GM04504 (cell line): ENCODE measurements around the gene NRXN3.
"Not testable (repeated sequence)": the region's sequence is repeated elsewhere in the genome, so short reads cannot be mapped to it uniquely, and the experiment has no call there.

Source experiments
- DNase-seq: peaks from one replicate; pipeline ENCODE4 v3.0.0-alpha.2; 2012; ENCODE audit warnings: low read depth

The NRXN3 gene

DNA sequence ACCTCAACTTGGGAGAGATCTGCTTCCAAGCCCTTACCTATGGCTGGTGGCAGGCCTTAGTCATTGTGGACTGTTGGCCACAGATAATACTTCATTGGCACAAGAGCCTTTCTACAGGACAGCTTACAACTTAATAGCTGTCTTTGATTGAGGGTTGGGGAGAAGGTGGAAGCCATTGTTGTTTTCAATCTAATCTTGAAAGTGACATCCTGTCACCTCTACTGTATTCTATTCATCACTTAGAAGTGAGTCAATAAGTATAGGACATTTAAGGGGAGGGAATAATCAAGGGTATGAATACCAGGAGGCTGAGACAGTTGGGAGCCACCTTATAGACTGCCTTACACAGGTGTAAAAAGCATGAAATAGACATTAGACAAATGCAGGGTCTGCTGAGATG lies 906.3 kb downstream of the NRXN3 start:
- DNase-seq, result no peak

DNA sequence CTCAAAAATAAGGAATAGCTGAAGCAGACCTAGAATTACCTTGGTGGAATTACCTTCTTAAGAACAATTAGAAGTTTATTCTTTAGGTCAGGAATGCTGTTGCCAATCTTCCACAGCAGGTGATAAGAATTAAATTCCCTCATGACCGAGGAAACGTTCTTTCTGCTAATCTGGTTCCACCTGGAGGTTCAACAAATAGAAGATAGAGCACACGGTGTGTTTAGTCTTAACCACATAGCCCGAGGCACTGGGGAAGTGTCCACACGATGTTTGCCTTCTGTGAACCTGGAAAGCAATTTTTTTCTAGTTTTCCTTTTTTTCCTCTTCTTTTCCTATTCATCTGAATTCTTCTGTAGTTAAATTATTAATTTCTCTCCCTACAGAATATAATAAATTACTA lies 906.9 kb downstream of the NRXN3 start:
- no peak for DNase-seq

GRCh38 chr14:79080040-79080439 lies 909.9 kb downstream of the NRXN3 start:
- DNase-seq, result no peak

DNA sequence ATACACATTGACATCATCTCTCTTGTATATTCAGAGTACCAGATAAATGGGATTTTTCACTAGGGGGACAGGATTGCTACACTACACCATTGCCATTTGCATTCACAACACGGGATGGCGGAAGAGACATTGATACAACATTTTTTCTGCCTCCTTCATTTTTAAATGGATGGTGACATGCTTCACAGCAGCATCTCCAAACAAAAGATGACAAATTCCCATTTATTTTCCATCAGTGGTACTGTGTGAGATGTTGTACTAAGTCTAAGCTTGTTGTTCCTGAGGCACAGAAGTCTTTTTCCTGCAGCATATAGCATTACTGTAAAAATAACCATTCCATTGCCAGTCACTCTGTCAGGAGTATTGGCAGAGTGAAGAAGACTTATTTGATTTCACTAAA lies 912.7 kb downstream of the NRXN3 start:
- no peak for DNase-seq

DNA sequence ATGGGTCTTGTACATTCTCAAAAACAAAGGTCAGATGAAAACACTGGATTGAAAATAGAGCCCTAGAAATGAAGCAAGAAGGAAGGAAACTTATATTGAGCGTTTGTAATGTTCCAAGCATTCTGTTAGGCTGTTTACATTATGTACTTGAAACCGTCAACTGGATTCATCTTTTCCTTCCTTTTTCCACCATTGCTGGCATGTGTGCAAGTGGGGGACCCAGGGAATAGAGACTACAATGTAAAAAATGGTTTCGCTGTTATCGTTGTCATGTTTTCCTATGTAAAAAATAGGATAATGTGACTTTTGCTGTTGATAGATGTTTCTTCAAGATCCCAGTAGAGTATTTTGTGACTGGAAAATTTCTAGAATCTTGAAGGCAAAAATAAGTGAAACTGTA lies 913.2 kb downstream of the NRXN3 start:
- no peak for DNase-seq

- DNase-seq, result no peak
Measured at GRCh38 chr14:79084861-79085260, 914.7 kb downstream of the NRXN3 start.

DNA sequence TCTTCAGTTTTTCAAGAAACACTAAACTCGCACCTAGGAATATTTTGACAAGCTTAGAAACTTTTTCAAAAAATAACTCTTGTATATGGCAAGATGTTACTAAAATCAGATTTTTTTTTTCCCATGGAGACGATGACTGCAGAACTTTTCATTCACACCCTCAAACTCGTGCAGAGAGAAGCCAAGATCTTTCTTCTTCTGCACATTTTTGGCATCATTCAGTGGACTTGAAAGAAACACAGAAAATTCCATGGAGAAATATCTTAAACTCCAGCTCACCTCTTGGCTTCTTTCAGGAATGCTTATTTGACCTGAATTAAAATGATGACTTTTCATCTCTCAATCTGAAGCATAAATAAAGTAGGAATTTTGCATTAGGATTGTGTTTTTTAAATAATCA lies 919.4 kb downstream of the NRXN3 start:
- DNase-seq, result no peak

DNA sequence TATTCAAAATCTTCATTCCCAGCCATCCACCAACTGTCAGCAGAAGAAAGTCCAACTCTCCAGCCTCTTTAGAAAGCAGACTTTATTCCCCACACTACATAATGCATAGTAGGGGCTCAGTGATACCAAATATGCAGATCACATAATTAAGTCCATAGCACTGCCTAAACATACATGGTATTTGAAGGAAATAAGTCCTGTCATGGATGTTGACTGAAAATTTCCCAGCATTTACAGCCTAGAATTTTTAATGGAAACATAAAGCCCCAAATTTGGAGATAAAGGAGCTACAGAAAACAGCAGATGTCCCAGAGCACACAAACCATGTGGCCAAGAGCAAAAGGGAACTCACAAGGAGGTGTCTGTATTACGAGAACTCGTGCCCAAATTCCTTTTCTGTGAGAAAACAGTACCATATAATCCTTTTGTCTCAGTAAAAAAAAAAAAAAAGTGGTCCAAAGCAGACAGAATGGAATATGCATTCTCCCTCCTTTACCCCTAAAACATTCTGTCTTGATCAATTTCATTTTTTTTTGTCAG lies 920.5 kb downstream of the NRXN3 start:
- DNase-seq, result no peak

- DNase-seq, result no peak
Measured at GRCh38 chr14:79091381-79091963, 921.3 kb downstream of the NRXN3 start.

- no peak for DNase-seq
Measured at GRCh38 chr14:79093531-79093930, 923.4 kb downstream of the NRXN3 start.

- no peak for DNase-seq
Measured at GRCh38 chr14:79094951-79095350, 924.8 kb downstream of the NRXN3 start.

GRCh38 chr14:79096811-79097210 lies 926.6 kb downstream of the NRXN3 start:
- no peak for DNase-seq

GRCh38 chr14:79098324-79098723 lies 928.2 kb downstream of the NRXN3 start:
- no peak for DNase-seq

DNA sequence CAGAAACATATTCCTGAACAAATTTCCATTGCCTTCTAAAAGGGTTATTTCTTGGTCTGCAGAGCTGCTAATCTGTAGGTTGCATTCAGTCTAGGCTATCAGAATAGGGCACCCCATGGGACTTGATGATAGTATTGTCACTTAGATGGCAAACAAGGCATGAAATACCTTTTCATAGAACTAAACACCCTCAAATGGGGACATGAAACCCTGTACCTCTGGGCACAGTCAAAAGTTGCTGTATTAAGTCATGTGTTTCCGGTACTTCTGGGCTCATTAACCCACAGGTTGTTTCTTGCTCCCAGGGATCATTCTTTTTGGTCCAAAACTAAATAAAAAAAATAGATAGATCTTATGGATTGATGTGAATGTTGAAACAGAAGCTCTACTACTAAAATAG lies 930.4 kb downstream of the NRXN3 start:
- DNase-seq, result no peak

GRCh38 chr14:79101388-79101787 lies 931.2 kb downstream of the NRXN3 start:
- DNase-seq, result no peak

DNA sequence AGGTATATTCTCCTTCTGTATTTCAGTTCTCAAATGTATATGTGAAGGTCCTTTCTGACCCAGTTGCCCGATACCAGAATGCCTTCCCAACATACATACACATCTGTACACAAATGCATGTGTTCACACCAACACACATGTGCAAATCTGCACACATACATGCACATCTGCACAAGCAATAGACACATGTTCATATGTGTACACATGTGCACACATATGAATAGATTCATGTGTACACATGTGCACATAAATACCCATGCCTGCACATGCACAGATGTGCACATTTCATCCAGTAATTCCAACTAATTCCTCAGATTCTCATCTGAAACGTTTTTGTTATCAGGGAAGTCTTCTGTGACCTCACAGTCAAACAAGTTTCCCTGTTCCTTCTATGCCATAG lies 933.6 kb downstream of the NRXN3 start:
- DNase-seq, result no peak

- not testable (repeated sequence) for DNase-seq
Measured at GRCh38 chr14:79110564-79110963, 940.4 kb downstream of the NRXN3 start.

- DNase-seq, result no peak
Measured at GRCh38 chr14:79111987-79112501, 941.9 kb downstream of the NRXN3 start.

DNA sequence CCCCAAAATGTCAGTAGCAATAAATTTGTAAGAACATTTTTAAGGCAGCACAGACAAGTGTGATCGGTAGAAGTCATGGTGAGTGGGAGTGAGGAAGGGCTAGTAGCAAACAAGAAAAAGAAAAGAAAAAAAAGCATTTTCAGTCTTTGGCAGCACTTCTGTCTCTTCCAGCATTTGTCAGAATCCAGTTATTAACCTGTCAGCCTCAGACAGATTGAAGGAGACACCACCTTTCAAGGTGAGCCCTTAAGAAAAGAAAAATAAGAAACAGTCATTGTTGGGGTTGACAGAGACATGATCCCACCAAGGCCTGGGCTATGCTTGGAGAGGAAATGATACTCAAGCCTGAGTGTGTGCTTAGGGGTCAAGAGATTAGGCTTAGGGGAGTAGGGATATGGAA lies 947.4 kb downstream of the NRXN3 start:
- DNase-seq, result no peak

DNA sequence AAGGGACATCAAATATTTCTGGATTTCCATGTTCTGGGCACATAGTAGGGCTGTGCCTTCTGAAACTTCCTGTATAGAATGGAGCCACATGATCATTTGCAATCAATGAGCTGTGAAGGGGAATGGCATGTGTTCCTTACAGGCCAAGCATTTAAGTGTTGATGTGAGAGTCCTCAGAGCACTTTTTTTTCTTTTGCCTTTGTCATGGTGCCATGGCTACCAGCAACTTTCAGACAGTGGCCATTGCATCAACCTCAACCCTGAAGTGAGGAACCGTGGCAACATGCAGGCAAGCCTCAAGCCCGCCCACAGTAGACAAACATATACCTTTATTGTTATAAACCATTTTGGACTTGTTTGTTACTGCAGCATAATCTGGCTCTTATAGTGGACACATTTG lies 948.1 kb downstream of the NRXN3 start:
- no peak for DNase-seq

DNA sequence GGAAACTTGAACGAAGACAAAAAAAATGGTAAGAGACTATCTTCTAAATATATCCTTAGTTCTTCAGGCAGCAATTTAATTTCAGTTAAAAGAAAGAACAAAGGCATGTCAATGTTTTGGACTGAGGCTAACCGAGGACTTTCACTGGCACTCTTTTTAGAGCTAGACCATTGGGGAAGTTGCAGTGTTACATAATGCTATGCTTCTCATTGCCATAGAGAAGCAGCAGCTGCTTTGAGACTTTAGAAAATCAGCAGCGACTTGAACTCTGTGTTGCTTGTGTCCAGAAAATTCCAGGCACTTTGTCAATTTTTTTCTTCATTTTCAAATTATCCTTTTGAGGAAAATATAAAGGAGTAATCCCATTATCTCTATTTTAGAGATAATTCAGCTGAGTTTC lies 964.2 kb downstream of the NRXN3 start:
- DNase-seq, result no peak

- no peak for DNase-seq
Measured at GRCh38 chr14:79136071-79137044, 966.2 kb downstream of the NRXN3 start.

- DNase-seq, result no peak
Measured at GRCh38 chr14:79137045-79137430, 966.9 kb downstream of the NRXN3 start.
